OCI-LY1 (cell line): Measurements from ENCODE around the gene CKMT2.

Source experiments
- EZH2 ChIP-seq: fragments of 200-600 bp; sonication (generic), shearing (Covaris generic); IDR thresholded peaks from 2 replicates; pipeline ENCODE4 v1.8.0; 2017; ENCODE audit warnings: borderline replicate concordance, mixed run types, mild to moderate bottlenecking, antibody characterized with exemption, low read length, moderate library complexity, mixed read lengths
- TF ChIP-seq, protein P1 (sequence below): fragments of 200-600 bp; sonication (generic), shearing (Covaris generic); IDR thresholded peaks from 2 replicates; pipeline ENCODE4 v1.5.1; 2017; ENCODE audit warnings: mild to moderate bottlenecking, antibody characterized with exemption, low read length, moderate library complexity, mixed read lengths

DNA sequence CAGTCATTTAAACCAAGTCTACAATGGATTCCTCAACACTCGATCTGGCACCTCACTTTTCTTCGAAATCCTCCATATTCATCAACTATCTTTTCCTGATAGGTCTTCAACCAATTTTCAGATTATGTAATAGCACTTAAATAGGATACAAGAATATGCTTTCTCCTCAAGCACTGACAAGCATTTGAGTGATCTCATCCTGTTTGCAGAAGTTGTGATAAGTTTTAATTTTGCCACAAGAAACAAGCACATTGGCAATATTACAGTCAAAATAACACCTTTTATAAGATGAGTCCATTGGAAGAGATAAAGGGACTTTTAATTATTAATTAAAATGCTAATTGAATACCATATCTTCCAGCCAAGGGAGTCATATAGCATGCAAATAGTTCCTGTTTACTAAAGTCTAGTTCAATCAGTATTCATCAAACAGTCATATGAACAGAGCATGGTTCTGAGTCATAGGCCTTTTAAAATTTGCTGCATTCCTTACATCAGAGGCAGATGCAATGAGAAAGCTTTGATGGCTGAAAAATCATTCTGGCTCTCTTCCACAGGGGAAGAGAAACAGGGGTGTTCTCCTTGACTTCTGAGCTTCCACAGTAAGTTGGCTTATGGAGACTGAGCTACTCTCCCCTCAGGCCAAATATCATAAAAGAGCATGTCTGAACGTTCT lies 35.5 kb downstream of the CKMT2 start:
- TF ChIP-seq, protein P1, sequence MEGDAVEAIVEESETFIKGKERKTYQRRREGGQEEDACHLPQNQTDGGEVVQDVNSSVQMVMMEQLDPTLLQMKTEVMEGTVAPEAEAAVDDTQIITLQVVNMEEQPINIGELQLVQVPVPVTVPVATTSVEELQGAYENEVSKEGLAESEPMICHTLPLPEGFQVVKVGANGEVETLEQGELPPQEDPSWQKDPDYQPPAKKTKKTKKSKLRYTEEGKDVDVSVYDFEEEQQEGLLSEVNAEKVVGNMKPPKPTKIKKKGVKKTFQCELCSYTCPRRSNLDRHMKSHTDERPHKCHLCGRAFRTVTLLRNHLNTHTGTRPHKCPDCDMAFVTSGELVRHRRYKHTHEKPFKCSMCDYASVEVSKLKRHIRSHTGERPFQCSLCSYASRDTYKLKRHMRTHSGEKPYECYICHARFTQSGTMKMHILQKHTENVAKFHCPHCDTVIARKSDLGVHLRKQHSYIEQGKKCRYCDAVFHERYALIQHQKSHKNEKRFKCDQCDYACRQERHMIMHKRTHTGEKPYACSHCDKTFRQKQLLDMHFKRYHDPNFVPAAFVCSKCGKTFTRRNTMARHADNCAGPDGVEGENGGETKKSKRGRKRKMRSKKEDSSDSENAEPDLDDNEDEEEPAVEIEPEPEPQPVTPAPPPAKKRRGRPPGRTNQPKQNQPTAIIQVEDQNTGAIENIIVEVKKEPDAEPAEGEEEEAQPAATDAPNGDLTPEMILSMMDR: no peak
- no peak for TF ChIP-seq EZH2
